Measurements from ENCODE around the gene ZBTB17.

ZBTB17 gene

DNA sequence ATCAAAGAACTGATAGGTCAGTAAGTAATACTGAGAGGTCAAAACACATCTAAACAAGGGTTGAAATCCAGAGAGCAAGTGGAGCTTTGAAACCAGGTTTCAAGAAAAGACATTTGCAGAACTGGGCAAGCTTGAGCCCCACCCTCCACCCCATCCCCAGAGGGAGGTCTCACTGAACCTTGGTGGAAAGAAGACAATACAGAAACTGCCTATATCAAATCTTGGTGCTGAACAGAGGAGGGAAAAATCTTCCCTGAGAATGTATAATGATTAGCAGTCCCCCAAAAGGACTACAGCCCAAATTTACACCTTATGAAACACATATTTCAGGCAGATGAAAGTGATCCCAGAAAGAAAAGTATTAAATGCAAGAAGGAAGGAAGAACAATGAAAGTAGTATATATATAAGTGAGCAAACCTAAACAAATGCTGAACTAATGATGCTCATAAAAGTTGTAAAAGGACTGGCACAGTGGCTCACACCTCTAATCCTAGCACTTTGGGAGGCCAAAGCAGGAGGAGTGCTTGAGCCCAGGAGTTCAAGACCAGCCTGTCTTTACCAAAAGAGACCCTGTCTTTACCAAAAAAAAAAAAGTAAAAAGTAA, 12.4 kb downstream of the ZBTB17 start:
- TF ChIP-seq ZNF274 (IDR thresholded peaks at IDR 0.05; ENCODE audit: low read depth, low read length): no peak
- peak overlapping the region; percentile 57; the same call in 1 of the 2 replicates for H3K4me3 ChIP-seq (ENCODE audit: low read length)

DNA sequence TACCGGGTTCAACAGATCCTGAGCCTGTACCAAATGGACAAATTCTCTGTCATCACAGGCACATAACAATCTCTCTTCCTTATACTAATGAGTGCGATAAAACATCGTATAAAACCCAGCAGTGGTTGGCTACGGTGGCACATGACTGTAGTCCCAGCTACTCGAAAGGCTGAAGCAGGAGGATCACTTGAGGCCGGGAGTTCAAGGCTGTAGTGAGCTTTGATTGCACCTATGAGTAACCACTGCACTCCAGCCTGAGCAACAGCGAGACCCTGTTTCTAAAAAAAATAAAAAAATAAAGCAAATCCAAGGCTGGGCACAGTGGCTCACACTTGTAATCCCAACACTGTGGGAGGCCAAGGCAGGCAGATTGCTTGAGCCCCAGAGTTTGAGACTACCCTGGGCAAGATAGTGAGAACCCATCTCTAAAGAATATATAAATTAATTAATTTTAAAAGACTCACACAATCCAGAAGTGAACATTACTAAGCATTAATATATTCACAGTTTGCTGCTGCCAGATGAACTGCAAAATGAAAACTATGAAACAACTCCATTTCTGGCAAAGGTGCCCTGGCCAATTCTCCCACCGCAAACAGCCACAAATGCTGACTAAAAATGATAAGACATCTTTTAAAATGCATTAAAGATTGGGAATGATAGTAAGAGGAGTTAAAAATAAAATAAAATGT, 13.1 kb downstream of the ZBTB17 start:
- TF ChIP-seq ZNF274 (IDR thresholded peaks at IDR 0.05; ENCODE audit: low read depth, low read length): no peak
- H3K4me3 ChIP-seq (ENCODE audit: low read length): no peak overlapping the region

DNA sequence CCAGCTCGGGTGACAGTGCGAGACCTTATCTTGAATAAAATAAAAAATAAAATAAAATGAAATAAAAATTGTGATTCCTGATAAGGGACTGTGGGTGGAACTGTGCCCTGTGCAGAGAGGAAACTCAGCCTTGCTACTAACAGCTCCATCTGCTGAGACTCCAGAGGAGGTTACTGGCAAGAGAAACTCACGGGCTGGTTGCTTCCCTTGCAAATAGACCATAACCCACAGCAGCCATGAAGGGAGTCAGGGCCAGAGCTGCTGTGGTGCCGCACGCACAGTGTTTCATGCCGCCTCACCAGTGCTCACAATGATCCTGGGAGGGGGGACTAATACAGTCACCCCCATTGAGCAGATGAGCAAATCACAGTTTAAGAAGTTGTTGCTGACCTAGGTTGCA, 13.7 kb downstream of the ZBTB17 start:
- TF ChIP-seq ZNF274 (IDR thresholded peaks at IDR 0.05; ENCODE audit: low read depth, low read length): no peak

DNA sequence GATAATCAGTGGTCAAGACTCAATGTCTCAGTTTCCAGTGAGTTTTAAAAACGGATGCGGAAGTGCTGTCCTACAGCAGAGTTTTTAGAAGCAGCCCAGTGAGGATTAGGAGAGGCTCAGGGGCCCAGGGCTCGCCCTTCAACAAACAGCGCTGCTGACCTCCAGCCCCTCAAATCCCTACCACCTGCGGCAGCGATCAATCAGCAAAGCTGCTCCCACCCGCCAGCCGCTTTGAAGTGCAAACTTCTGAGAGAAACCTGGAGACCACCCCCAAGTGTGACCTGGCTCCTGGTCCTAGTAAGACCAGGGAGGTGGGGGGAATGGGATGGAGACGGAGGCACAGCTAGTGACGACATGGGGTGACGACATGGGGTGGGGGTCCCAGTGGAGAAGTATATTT, 14.4 kb downstream of the ZBTB17 start:
- TF ChIP-seq ZNF274 (IDR thresholded peaks at IDR 0.05; ENCODE audit: low read depth, low read length): no peak
- H3K4me3 ChIP-seq (ENCODE audit: low read length): no peak overlapping the region

More for the DNA sequence above, 13.7 kb downstream of the ZBTB17 start:
- no peak overlapping the region for H3K4me3 ChIP-seq (ENCODE audit: low read length)

DNA sequence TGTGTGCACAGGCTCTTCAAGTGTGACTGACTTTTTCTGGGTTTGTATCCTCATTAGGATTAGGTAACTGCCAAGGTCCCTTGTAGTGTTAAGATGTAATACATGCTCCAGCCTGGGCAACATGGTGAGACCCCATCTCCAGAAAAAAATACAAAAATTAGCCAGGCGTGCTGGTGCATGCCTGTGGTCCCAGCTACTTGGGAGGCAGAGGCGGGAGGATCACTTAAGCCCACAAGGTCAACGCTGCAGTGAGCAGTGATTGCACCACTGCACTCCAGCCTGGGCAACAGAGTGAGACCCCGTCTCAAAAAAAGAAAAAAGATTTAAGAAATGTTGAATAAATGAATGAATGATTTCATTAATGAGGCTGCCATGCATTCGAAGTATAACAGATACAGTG, 15.1 kb downstream of the ZBTB17 start:
- TF ChIP-seq ZNF274 (IDR thresholded peaks at IDR 0.05; ENCODE audit: low read depth, low read length): no peak
- no peak overlapping the region for H3K4me3 ChIP-seq (ENCODE audit: low read length)

DNA sequence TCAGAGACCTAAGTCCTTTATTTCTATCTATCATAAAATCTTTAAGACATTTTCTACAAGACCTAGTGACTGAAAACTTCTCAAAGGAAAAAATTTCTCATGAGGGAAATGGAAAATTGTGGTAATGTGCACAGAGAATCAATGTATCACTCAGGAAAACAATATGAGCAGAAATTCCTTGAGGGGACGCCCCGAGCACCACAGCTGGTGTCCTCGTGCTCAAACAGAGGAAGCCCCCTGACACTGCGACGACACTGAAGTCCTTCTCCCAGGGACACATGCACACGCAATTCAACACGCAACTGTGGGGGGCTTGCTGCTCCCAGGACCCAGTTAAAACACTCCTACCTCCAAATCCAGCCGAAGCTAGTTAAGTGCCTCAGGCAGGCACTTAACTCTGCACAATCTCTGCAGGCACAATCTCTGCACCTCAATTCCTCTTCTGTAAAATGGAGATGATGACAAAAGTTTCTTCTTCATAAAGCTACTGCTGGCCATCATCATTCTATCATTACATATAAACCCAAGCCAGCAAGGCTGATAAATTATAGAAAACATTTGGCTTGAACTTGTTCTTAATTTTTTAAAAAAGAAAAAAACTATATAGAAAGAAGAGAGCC, 16.0 kb downstream of the ZBTB17 start:
- no peak overlapping the region for H3K4me3 ChIP-seq (ENCODE audit: low read length)
- TF ChIP-seq ZNF274 (IDR thresholded peaks at IDR 0.05; ENCODE audit: low read depth, low read length): no peak

DNA sequence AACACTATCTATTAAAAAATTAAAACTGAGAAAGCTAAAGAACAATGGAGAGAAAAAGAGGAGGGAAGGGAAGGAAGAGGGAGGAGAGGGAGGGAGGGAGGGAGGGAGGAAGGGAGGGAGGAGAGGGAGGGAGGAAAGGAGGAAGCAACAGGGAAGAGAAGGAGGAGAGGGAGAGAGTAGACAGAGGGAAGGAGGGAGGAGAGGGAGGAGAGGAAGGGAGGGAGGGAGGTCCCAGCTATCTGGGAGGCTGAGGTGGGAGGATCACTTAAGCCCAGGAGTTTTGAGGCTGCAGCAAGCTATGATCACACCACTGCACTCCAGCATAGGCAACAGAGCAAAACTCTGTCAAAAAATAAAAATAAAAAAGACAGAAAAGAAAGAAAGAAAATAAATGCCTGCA, 16.5 kb downstream of the ZBTB17 start:
- no peak for TF ChIP-seq ZNF274 (IDR thresholded peaks at IDR 0.05; ENCODE audit: low read depth, low read length)
- H3K4me3 ChIP-seq (ENCODE audit: low read length): no peak overlapping the region

DNA sequence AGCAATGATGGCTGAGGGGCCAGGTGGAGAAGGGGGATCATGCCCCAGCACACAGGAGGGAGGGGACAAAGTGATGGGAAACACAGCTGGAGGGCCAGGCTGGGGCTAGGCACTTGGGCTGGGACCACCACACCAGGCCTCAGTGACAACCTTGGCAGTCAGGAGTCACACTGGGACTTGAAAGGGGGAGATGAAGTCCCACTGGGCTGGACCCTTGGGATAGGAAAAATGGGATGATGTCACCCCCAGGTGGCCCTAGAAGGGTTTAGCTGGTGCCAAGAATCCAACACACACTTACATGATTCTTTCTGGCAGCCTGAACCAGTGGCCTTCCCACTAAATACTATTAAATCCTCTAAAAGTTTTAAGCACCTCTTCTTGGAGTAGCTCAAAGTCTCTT, 17.1 kb downstream of the ZBTB17 start:
- no peak for TF ChIP-seq ZNF274 (IDR thresholded peaks at IDR 0.05; ENCODE audit: low read depth, low read length)

DNA sequence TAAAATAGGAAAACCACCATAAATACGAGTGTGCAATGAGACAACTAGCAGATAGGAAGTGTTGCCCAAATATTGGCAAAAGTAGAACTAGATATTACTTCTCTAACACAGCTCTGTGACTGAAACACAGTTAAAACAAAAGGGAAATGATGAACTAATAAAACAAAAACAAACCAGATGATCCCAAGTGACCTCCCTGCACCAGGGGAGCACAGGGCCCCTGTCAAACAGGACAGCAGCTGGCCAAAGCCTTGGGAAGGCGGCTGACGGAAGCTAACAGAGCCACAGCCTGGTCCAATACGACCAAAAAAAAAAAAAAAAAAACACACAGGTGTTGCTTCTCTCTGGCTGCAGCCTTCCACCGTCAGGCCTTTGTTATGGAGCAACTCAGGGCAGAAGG, 17.8 kb downstream of the ZBTB17 start:
- no peak overlapping the region for H3K4me3 ChIP-seq (ENCODE audit: low read length)
- no peak for TF ChIP-seq ZNF274 (IDR thresholded peaks at IDR 0.05; ENCODE audit: low read depth, low read length)

More for the DNA sequence above, 17.1 kb downstream of the ZBTB17 start:
- H3K4me3 ChIP-seq (ENCODE audit: low read length): no peak overlapping the region

DNA sequence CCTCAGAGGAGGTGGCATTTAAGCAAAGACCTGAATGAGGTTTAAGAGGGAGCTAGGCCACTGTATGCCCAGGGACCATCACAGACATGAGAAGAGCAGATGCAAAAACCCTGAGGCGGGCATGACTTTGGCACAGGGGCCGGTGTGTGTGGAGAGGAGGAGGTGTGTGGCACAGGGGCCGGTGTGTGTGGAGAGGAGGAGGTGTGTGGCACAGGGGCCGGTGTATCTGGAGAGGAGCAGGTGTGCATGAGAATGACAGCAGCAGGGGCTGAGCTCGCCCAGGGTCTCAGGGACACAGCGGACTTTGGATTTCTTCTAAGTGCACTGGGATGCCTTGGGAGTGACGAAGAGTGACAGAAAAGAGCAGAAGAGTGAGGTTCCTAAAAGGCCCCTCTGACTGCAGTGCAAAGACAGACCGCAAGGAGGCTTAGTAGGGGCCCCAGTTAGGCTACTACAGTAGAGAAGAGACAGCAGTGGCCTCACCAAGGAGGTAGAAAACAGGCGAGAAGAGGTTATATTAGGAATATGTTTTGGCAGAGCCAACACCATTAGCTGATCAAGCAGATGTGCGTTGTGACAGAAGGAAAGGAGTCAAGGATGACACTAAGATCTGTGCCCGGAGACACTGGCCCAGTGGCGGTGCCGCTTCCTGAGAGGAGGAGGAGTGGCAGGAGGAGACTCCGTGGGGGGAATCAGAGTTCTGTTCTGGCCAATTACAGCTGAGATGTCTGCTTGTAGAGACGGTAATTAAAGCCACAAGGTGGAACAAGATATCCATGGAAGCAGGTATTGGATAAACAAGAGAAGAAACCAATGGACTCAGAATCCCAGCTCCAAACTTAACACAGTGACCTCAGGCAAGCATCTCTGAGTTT, 18.4 kb downstream of the ZBTB17 start:
- TF ChIP-seq ZNF274 (IDR thresholded peaks at IDR 0.05; ENCODE audit: low read depth, low read length): no peak
- no peak overlapping the region for H3K4me3 ChIP-seq (ENCODE audit: low read length)

DNA sequence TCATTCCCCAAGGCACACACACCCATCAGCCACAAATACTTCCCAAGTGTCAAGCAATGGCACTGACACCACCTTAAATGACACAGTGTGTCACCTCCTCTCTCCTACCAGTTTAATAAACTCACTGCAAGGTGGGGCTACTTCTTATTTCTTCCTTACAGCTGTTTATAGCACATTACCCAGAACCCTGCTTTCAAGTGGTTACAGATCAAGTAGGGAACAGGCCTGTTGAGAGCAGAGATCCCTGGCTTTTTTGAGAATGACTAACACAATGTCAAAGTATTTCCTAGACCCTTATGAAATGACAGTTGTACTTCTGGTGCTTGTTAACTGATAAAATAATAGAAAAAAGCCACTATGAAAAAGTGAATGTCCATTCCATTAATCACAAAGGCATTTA, 19.8 kb downstream of the ZBTB17 start:
- no peak overlapping the region for H3K4me3 ChIP-seq (ENCODE audit: low read length)
- no peak for TF ChIP-seq ZNF274 (IDR thresholded peaks at IDR 0.05; ENCODE audit: low read depth, low read length)

DNA sequence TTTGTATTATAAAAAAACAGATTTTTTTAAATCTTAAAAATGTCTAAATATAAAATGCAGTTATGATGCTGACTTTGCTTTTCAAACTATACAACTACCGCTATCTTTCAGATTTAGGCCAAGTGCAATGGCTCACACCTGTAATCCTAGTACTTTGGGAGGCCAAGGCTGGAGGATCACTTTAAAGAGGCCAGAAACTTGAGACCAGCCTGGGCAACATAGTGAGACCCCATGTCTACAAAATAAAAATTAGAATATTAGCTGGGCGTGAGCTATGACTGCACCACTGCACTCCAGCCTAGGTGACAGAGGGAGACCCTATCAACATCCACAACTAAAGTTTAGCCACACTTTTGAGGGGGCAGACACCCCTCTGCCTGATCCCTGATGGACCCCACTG, 20.3 kb downstream of the ZBTB17 start:
- TF ChIP-seq ZNF274 (IDR thresholded peaks at IDR 0.05; ENCODE audit: low read depth, low read length): no peak
- H3K4me3 ChIP-seq (ENCODE audit: low read length): no peak overlapping the region

DNA sequence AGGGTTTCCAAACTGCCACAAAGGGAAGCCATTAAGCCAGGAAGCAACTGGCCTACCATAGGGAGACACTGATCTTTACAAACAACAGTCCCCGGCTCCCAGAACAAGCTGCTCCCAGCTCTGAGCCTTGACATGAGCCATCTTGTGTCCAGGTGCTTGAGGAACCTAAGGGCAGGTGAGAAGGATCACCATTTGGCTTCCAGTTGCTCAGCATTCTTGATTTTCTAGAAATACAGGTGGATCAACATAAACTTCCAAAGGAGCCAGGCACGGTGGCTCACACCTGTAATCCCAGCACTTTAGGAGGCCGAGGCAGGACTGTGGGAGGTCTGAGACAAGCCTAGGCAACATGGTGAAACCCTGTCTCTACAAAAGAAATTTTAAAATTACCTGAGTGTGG, 21.6 kb downstream of the ZBTB17 start:
- no peak for TF ChIP-seq ZNF274 (IDR thresholded peaks at IDR 0.05; ENCODE audit: low read depth, low read length)
- no peak overlapping the region for H3K4me3 ChIP-seq (ENCODE audit: low read length)

DNA sequence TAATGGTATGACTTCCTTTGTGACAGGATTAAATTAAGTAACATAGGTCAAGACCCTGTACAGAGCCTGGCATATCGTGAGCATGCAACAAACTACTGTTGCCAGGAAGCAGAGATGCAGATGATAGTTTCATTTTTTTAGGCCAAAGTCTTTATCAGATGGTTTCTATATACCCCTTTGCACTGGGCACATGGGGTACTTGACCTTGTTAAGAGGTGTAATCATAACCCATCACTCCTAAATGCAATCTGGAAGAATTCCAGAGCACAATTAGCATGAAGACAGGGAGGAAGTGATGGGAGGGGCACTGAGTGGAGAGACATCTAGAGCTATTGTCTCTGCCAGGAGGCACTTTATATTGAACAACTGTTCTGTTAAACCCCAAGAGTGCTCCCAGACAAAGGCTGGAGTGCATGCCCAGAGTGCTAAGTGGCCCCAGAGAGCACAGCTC, 22.1 kb downstream of the ZBTB17 start:
- TF ChIP-seq ZNF274 (IDR thresholded peaks at IDR 0.05; ENCODE audit: low read depth, low read length): no peak
- no peak overlapping the region for H3K4me3 ChIP-seq (ENCODE audit: low read length)

Measured in GM08714 (cell line).